Left lung (tissue), 10 donors: Measurements from ENCODE around the gene VPS13A. TPM values are rescaled to one million over a fixed set of nuclear protein-coding genes. Genes with fewer than 3 reads are reported as not detected.
A peak's percentile ranks its signal among the peaks of the same experiment; 100 is the strongest.

Experiments
- ATAC-seq: fragments of 200-7000 bp; cut with Tn5 transposase; one replicate; pipeline ENCODE4 v1.9.1; 2020; ENCODE audit warnings: moderate library complexity
- DNase-seq, 4 donors: peaks; one replicate each; pipeline ENCODE4 v3.0.0-alpha.2; 2013 to 2020
- H3K27ac ChIP-seq, 2 donors: fragments of 200-600 bp; sonication (generic) in 1 of 2; one replicate each; pipeline versions ENCODE4 v1.5.0 to v1.8.0; 2020 to 2021
- H3K27me3 ChIP-seq, 2 donors: fragments of 200-600 bp; sonication (generic) in 1 of 2; one replicate each; pipeline versions ENCODE4 v1.5.0 to v1.8.0; 2020 to 2021
- H3K36me3 ChIP-seq, 2 donors: fragments of 200-600 bp; sonication (generic) in 1 of 2; one replicate each; pipeline versions ENCODE4 v1.5.0 to v1.8.0; 2020 to 2021
- H3K4me1 ChIP-seq, 2 donors: fragments of 200-600 bp; one replicate each; pipeline ENCODE4 v1.8.0; 2021
- H3K4me3 ChIP-seq, 2 donors: fragments of 200-600 bp; sonication (generic) in 1 of 2; one replicate each; pipeline versions ENCODE4 v1.5.0 to v1.8.0; 2020 to 2021; ENCODE audit warnings: mild to moderate bottlenecking in 1 of 2
- H3K9me3 ChIP-seq, 2 donors: fragments of 200-600 bp; sonication (generic) in 1 of 2; one replicate each; pipeline versions ENCODE4 v1.5.0 to v1.8.0; 2020 to 2021
- intact Hi-C, 2 donors: fragments of 100-400 bp; cut with DNase I; formaldehyde crosslinking; loops; one replicate each; pipeline versions ENCODE4 v1.11.2 to v1.14.2; 2022
- polyA plus RNA-seq, 6 donors: library from polyadenylated mRNA; unstranded; fragments of 120-200 nt; gene quantifications; one replicate each; pipeline ENCODE4 v1.2.1, GENCODE V29; 2013; ENCODE audit not compliant: insufficient read length in 6 of 6
- total RNA-seq, 2 donors: library from RNA; stranded (reverse); fragmentation: NEBNext Ultra II Directional; extraction: Animal tissue kit (Norgen Biotek cat#: 25700); gene quantifications; one replicate each; pipeline ENCODE4 v1.2.1, GENCODE V29; 2021
- TF ChIP-seq, protein P1 (sequence below), 2 donors: fragments of 200-600 bp; sonication (generic) in 1 of 2; IDR thresholded peaks; one replicate each; pipeline versions ENCODE4 v1.5.0 to v1.8.0; 2021; ENCODE audit warnings: antibody characterized with exemption in 2 of 2
- donor health status: DM: no; HTN: yes; CAD: no.
- donor health status: DM: no; HTN: no; CAD: no.

Gene VPS13A
- total and polyA plus RNA-seq, 8 donors, result 19.7 to 36.1 (median 28.7) TPM

- Histone ChIP-seq H3K27me3 (no peaks in the 10 kb centered on the region), H3K27ac (no peak overlapping the region), H3K36me3 (no peaks in the 10 kb centered on the region), H3K4me1 (peaks cover 0 to 6% of the 10 kb centered on the region in 2 donors), H3K9me3 (no peaks in the 10 kb centered on the region), H3K4me3 (no peak overlapping the region)
- DNase-seq (no peak), ATAC-seq (no peak)
- TF ChIP-seq, protein P1, sequence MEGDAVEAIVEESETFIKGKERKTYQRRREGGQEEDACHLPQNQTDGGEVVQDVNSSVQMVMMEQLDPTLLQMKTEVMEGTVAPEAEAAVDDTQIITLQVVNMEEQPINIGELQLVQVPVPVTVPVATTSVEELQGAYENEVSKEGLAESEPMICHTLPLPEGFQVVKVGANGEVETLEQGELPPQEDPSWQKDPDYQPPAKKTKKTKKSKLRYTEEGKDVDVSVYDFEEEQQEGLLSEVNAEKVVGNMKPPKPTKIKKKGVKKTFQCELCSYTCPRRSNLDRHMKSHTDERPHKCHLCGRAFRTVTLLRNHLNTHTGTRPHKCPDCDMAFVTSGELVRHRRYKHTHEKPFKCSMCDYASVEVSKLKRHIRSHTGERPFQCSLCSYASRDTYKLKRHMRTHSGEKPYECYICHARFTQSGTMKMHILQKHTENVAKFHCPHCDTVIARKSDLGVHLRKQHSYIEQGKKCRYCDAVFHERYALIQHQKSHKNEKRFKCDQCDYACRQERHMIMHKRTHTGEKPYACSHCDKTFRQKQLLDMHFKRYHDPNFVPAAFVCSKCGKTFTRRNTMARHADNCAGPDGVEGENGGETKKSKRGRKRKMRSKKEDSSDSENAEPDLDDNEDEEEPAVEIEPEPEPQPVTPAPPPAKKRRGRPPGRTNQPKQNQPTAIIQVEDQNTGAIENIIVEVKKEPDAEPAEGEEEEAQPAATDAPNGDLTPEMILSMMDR (IDR thresholded peaks at IDR 0.05), result no peak
- intact Hi-C loops, result loop anchor here in 1 of 2 donors (10.0 kb wide), 1 partner anchor 305 kb away; no protein-coding TSS in a partner anchor
Observed at GRCh38 chr9:77450085-77450475, 272.7 kb downstream of the VPS13A start.

GRCh38 chr9:77451507-77451906 is 274.2 kb downstream of the VPS13A start:
- ATAC-seq, result no peak
- peaks cover 0 to 6% of the 10 kb centered on the region in 2 donors for H3K4me1 ChIP-seq
- DNase-seq, result no peak
- no peak overlapping the region for H3K27ac ChIP-seq
- TF ChIP-seq, protein P1 (IDR thresholded peaks at IDR 0.05), result no peak
- no peaks in the 10 kb centered on the region for H3K27me3 ChIP-seq
- no peak overlapping the region for H3K4me3 ChIP-seq
- intact Hi-C loops, result loop anchor here in 1 of 2 donors (10.0 kb wide), 1 partner anchor 303 kb away; no protein-coding TSS in a partner anchor
- H3K9me3 ChIP-seq, result no peaks in the 10 kb centered on the region
- H3K36me3 ChIP-seq, result no peaks in the 10 kb centered on the region

DNA sequence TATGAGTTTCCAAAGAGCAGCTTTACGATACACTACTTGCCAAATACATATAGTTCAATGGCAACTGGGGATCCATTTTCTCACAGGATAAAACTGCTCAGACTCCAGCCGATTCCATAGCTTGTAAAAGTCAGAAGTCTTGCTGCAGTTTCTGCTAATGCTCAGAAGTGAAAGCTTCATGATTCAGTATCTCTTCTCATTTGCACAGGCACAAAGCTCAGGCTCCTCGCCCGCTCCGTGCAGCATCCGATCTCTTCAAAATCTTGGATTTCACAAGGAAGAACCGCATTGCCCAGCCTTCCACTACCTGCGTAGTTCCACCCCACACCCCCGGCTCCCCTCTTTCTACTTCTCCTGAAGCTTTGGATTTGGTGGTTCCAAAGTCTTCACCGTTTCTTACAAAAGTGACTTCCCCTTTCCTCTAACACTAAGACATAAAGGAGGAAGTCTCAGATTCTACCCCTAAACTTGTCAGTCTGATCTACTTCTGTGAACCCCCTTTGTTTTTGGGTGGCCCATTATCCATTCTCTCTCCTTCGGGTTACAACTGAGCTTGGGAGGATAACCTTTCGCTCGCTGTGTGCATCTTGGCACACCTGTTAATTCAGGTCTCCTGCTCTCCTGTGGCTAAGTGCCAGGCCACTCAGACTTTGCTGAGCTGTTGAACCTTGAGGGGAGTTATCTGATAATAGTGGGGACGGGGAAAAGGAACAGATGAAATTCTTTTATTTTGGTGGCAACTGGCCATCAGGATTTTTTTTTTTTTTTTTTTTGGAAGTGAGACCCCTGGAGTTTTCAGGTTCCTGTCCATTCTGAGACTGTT is 276.7 kb downstream of the VPS13A start:
- intact Hi-C loops, result loop anchor here in 1 of 2 donors (10.0 kb wide), 1 partner anchor 301 kb away; no protein-coding TSS in a partner anchor
- TF ChIP-seq, protein P1 (IDR thresholded peaks at IDR 0.05), result no peak
- Histone ChIP-seq H3K4me3 (peak overlapping the region in 1 of 2 donors; percentile 6), H3K36me3 (no peaks in the 10 kb centered on the region), H3K4me1 (peaks cover 10 to 22% of the 10 kb centered on the region in 2 donors), H3K9me3 (no peaks in the 10 kb centered on the region), H3K27me3 (no peaks in the 10 kb centered on the region), H3K27ac (peak overlapping the region in 1 of 2 donors; percentile 57)
- DNase-seq (no peak), ATAC-seq (no peak)

DNA sequence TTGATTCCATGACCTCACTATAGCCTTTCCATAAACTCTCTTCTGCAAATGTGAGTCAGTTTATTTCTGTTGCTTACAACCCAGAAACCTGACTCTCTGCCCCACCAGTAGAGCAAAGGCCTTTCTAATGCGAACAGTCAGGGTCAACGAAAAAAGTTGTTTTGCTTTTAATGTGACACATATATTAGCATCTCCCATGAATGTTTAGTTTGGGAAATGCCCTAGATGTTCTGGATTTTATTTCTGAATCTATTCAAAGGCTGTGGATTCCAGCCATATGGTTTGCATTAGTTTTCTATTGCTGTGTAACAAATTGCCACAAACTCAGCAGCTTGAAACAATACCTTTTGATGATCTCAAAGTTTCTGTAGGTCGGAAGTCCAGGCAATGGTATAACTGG is 277.3 kb downstream of the VPS13A start:
- DNase-seq (no peak), ATAC-seq (no peak)
- no peak overlapping the region for H3K4me3 ChIP-seq
- TF ChIP-seq, protein P1 (IDR thresholded peaks at IDR 0.05), result no peak
- peaks cover 10 to 22% of the 10 kb centered on the region in 2 donors for H3K4me1 ChIP-seq
- H3K9me3 ChIP-seq, result no peaks in the 10 kb centered on the region
- peak overlapping the region in 1 of 2 donors; percentile 57 for H3K27ac ChIP-seq
- no peaks in the 10 kb centered on the region for H3K27me3 ChIP-seq
- intact Hi-C loops, result loop anchor here in 1 of 2 donors (10.0 kb wide), 1 partner anchor 300 kb away; no protein-coding TSS in a partner anchor
- H3K36me3 ChIP-seq, result no peaks in the 10 kb centered on the region

DNA sequence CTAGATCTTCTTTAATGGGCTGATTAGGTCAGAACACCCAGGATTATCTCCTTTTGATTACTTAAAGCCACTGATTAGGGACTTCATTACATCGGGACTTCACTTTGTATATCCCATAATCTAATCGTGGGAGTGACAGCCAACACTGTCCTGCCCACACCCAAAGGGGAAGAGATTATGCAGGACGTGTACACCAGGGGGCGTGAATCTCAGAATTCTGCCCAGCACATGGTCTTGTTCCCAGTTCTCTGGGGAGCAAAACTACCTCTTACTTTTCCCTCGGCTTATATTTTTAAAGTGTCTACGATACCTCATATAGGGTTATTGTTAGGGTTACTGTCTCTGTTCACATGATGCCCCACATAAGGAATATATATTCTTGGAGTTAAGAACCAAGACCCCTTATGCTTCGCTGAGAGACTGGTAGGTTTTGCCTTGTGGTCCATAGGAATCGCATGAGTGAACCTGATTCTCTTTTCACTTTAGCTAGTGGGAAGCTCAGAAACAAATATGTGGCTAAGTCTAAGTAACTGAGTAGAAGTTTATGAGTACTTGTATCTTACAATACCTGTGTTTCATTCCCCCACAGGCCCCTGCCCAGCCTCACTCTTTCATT is 278.1 kb downstream of the VPS13A start:
- intact Hi-C loops, result loop anchor here in 1 of 2 donors (10.0 kb wide), 1 partner anchor 299 kb away; no protein-coding TSS in a partner anchor

More for the DNA sequence above, 278.1 kb downstream of the VPS13A start:
- no peak overlapping the region for H3K27ac ChIP-seq
- no peaks in the 10 kb centered on the region for H3K9me3 ChIP-seq
- H3K4me3 ChIP-seq, result no peak overlapping the region
- TF ChIP-seq, protein P1 (IDR thresholded peaks at IDR 0.05), result peak; percentile 34 to 64
- no peak for ATAC-seq
- no peaks in the 10 kb centered on the region for H3K27me3 ChIP-seq
- DNase-seq, result no peak
- peaks cover 10 to 22% of the 10 kb centered on the region in 2 donors for H3K4me1 ChIP-seq
- H3K36me3 ChIP-seq, result no peaks in the 10 kb centered on the region
